ENCODE measurements around the gene GNAZ.

DNA sequence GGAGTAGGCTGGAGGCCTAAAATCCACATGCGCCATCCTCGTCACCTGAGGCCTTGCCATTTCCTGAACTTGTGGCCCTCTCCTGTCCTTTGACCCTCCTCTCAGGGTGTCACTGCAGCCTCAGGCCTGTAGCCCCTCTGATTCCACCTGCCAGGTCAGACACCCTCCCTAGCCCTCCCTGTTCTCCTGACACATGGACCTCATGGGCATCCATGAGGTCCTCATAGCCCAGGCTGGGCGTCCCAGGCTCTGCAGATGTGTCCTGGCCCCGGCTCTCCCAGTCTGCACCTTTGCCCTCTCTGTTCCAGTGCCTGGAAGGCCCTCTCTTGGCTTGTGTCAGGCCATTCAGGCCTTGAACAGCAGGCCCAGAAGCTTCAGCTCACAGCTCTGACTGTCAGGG lies 90.7 kb downstream of the GNAZ start:
- TF ChIP-seq EZH2 (IDR thresholded peaks at IDR 0.05; ENCODE audit: insufficient read depth, poor library complexity, severe bottlenecking) = no peak
- TF ChIP-seq EZH2phosphoT487 (IDR thresholded peaks at IDR 0.05; ENCODE audit: insufficient read depth, low read depth) = no peak
